ENCODE measurements around the gene ZBP1. TPM values are rescaled to one million over a fixed set of nuclear protein-coding genes. Genes with fewer than 3 reads are reported as not detected.

Gene ZBP1
- total RNA-seq, 1 experiment from 2014 or later, result not detected

DNA sequence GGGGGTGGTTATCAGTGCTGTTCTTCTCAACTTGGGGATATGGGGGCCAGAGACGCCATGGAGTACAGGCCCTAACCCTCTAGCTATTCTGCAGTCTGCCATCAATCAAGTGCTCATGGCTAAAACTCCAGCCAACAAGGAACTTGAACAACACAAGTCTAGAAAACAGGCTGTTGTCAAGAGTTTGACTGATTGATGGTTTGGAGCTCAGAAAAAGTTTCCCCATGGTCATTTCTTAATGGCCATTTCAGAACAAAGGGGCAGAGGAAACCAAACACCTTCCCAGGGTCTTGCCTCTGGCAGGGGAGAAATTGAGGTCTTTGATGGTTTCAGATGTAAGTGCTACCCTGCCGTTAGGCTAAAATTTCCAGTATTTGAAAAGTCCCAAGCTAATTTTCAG lies 44.2 kb downstream of the ZBP1 start:
- peaks cover 92% of the 10 kb centered on the region for H3K27me3 ChIP-seq (ENCODE audit: low read length)
- H3K4me1 ChIP-seq (ENCODE audit: insufficient read depth, low read length), result no peaks in the 10 kb centered on the region
- no peak for DNase-seq
- no peaks in the 10 kb centered on the region for H3K9me2 ChIP-seq (replicated peaks; ENCODE audit: low read length)
- no peak overlapping the region for H3K27ac ChIP-seq (ENCODE audit: low read length)
- no peaks in the 10 kb centered on the region for H4K20me1 ChIP-seq (ENCODE audit: low read length)
- no TSS peak for BruUV-seq (replicated peaks)
- no peaks in the 10 kb centered on the region for H3K36me3 ChIP-seq (ENCODE audit: low read depth, low read length)
- H3K4me3 ChIP-seq (ENCODE audit: low read length), result no peak overlapping the region
- intact Hi-C loops (cut with micrococcal nuclease), result no loop called here
- H3K9me3 ChIP-seq (ENCODE audit: low read length), result no peaks in the 10 kb centered on the region
- ChIA-PET POLR2A (ENCODE audit: unreplicated experiment) (interaction anchor here (0.7 kb wide), 1 partner anchor 307 kb away, joined by 4 read pairs; no protein-coding TSS in a partner anchor), CTCF (no interaction called here)
- no peaks in the 10 kb centered on the region for H3K79me2 ChIP-seq (ENCODE audit: low read length)
- ATAC-seq, result no peak
- H3K4me2 ChIP-seq (ENCODE audit: low read length), result no peak overlapping the region
- H2AFZ ChIP-seq (ENCODE audit: low read length), result no peak overlapping the region
- TF ChIP-seq EZH2phosphoT487 (IDR thresholded peaks at IDR 0.05; ENCODE audit: borderline replicate concordance, low read length) (no peak), EZH2 (IDR thresholded peaks at IDR 0.05; ENCODE audit: low read length, unreplicated experiment) (no peak)
- TF ChIP-seq, protein P1, sequence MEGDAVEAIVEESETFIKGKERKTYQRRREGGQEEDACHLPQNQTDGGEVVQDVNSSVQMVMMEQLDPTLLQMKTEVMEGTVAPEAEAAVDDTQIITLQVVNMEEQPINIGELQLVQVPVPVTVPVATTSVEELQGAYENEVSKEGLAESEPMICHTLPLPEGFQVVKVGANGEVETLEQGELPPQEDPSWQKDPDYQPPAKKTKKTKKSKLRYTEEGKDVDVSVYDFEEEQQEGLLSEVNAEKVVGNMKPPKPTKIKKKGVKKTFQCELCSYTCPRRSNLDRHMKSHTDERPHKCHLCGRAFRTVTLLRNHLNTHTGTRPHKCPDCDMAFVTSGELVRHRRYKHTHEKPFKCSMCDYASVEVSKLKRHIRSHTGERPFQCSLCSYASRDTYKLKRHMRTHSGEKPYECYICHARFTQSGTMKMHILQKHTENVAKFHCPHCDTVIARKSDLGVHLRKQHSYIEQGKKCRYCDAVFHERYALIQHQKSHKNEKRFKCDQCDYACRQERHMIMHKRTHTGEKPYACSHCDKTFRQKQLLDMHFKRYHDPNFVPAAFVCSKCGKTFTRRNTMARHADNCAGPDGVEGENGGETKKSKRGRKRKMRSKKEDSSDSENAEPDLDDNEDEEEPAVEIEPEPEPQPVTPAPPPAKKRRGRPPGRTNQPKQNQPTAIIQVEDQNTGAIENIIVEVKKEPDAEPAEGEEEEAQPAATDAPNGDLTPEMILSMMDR (conservative IDR thresholded peaks at IDR 0.05; ENCODE audit: low read depth, low read length), result no peak
- H3F3A ChIP-seq (ENCODE audit: low read length, unreplicated experiment), result no peaks in the 10 kb centered on the region
- H3K9ac ChIP-seq (ENCODE audit: low read length), result no peak overlapping the region

DNA sequence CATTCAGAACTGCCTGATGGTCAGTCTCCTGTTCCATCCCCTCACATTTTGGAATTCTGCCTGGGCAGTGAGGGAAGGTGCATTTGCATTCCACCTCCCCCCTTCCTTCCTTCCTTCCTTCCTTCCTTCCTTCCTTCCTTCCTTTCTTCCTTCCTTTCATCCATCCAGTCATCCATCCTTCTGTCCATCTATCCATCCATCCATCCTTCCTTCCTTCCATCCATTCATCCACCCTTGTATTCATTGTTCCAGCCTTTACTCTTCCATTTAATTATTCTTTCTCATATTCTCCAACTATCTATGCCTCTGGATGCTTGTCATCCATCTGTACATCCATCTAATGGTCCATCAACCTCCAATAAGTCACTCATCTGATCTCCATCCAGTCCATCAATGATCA lies 45.3 kb downstream of the ZBP1 start:
- CTCF ChIA-PET, result no interaction called here
- intact Hi-C loops (cut with micrococcal nuclease), result no loop called here

DNA sequence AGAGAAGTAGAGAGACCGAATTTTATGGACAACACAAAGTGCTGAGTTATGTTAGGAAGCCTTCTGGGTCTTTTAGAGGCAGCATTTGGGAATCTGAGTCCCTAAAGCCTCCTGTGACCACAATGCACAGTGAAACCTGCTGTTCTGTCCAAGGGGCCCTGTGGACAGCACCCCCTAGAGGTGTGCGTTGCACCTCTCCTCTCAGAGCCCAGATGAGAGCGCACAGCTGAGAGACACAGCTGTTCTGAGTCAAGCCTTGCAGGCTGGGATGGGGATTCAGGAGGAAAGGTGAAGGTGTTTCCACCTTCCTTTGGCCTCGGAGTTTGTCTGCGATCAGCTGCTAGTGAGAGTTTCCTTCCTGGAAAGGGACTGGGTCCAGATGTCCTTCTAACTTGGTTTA lies 46.3 kb downstream of the ZBP1 start:
- H3K9me2 ChIP-seq (replicated peaks; ENCODE audit: low read length), result no peaks in the 10 kb centered on the region
- H3K27me3 ChIP-seq (ENCODE audit: low read length), result peaks cover 90% of the 10 kb centered on the region
- no peak overlapping the region for H3K27ac ChIP-seq (ENCODE audit: low read length)
- TF ChIP-seq EZH2phosphoT487 (IDR thresholded peaks at IDR 0.05; ENCODE audit: borderline replicate concordance, low read length) (no peak), EZH2 (IDR thresholded peaks at IDR 0.05; ENCODE audit: low read length, unreplicated experiment) (no peak)
- TF ChIP-seq, protein P1 (conservative IDR thresholded peaks at IDR 0.05; ENCODE audit: low read depth, low read length), result peak; percentile 69
- no peaks in the 10 kb centered on the region for H3K4me1 ChIP-seq (ENCODE audit: insufficient read depth, low read length)
- no peak overlapping the region for H3K4me2 ChIP-seq (ENCODE audit: low read length)
- no TSS peak for BruUV-seq (replicated peaks)
- H3K9me3 ChIP-seq (ENCODE audit: low read length), result no peaks in the 10 kb centered on the region
- ChIA-PET POLR2A (ENCODE audit: unreplicated experiment) (no interaction called here), CTCF (no interaction called here)
- H3F3A ChIP-seq (ENCODE audit: low read length, unreplicated experiment), result no peaks in the 10 kb centered on the region
- H3K9ac ChIP-seq (ENCODE audit: low read length), result no peak overlapping the region
- ATAC-seq (no peak), DNase-seq (no peak)
- intact Hi-C loops (cut with micrococcal nuclease), result no loop called here
- H4K20me1 ChIP-seq (ENCODE audit: low read length), result no peaks in the 10 kb centered on the region
- no peaks in the 10 kb centered on the region for H3K36me3 ChIP-seq (ENCODE audit: low read depth, low read length)
- no peak overlapping the region for H2AFZ ChIP-seq (ENCODE audit: low read length)
- H3K79me2 ChIP-seq (ENCODE audit: low read length), result no peaks in the 10 kb centered on the region
- no peak overlapping the region for H3K4me3 ChIP-seq (ENCODE audit: low read length)

More for the DNA sequence above, 45.3 kb downstream of the ZBP1 start:
- Histone ChIP-seq H3K4me1 (ENCODE audit: insufficient read depth, low read length) (no peaks in the 10 kb centered on the region), H3F3A (ENCODE audit: low read length, unreplicated experiment) (no peaks in the 10 kb centered on the region), H3K9ac (ENCODE audit: low read length) (no peak overlapping the region), H4K20me1 (ENCODE audit: low read length) (no peaks in the 10 kb centered on the region), H3K4me2 (ENCODE audit: low read length) (no peak overlapping the region), H3K27me3 (ENCODE audit: low read length) (peaks cover 90% of the 10 kb centered on the region), H3K9me2 (replicated peaks; ENCODE audit: low read length) (no peaks in the 10 kb centered on the region), H3K9me3 (ENCODE audit: low read length) (no peaks in the 10 kb centered on the region), H3K79me2 (ENCODE audit: low read length) (no peaks in the 10 kb centered on the region), H3K36me3 (ENCODE audit: low read depth, low read length) (no peaks in the 10 kb centered on the region), H2AFZ (ENCODE audit: low read length) (no peak overlapping the region), H3K27ac (ENCODE audit: low read length) (no peak overlapping the region), H3K4me3 (ENCODE audit: low read length) (no peak overlapping the region)
- ATAC-seq (no peak), DNase-seq (no peak)
- POLR2A ChIA-PET (ENCODE audit: unreplicated experiment), result no interaction called here
- TF ChIP-seq EZH2phosphoT487 (IDR thresholded peaks at IDR 0.05; ENCODE audit: borderline replicate concordance, low read length) (no peak), EZH2 (IDR thresholded peaks at IDR 0.05; ENCODE audit: low read length, unreplicated experiment) (no peak)
- TF ChIP-seq, protein P1 (conservative IDR thresholded peaks at IDR 0.05; ENCODE audit: low read depth, low read length), result no peak
- BruUV-seq (replicated peaks), result no TSS peak
